SH-SY5Y (cell line): ENCODE measurements around the gene PAFAH1B1.

Experiments
- GATA2 ChIP-seq: IDR thresholded peaks from 2 replicates; pipeline ENCODE4 v1.6.1; 2011; ENCODE audit warnings: mild to moderate bottlenecking, low read depth, low read length
- GATA3 ChIP-seq: IDR thresholded peaks from 2 replicates; pipeline ENCODE4 v1.6.1; 2011; ENCODE audit warnings: low read depth, mild to moderate bottlenecking, low read length, moderate library complexity

Gene PAFAH1B1

GRCh38 chr17:2680961-2681360, 87.5 kb downstream of the PAFAH1B1 start:
- TF ChIP-seq GATA2 (no peak), GATA3 (no peak)

GRCh38 chr17:2681650-2682049, 88.2 kb downstream of the PAFAH1B1 start:
- TF ChIP-seq GATA2 (no peak), GATA3 (no peak)

- TF ChIP-seq GATA3: no peak
- TF ChIP-seq GATA2: no peak
These were observed 88.9 kb downstream of the PAFAH1B1 start for GRCh38 chr17:2682176-2682938.

DNA sequence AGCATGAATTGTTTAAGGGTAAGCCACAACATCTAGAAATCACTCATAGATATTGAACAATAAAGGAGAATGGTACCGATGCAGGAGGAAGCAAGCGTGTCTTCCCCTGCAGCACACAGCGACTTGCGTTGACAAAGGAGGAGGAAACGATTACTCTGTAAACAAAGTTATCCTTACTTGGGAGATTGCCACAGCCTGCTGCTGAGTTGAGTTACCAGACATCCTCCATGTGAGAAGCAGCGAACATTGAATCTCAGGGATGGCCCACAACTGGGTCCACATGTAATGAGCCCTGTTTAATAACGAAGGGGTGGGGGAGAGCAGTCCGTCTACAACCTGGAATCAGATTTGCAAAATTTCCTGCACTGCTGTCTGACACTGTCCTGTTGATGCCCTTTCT, 90.5 kb downstream of the PAFAH1B1 start:
- no peak for TF ChIP-seq GATA3
- TF ChIP-seq GATA2: no peak

- no peak for TF ChIP-seq GATA3
- TF ChIP-seq GATA2: no peak
These were observed 91.1 kb downstream of the PAFAH1B1 start for GRCh38 chr17:2684549-2684948.

DNA sequence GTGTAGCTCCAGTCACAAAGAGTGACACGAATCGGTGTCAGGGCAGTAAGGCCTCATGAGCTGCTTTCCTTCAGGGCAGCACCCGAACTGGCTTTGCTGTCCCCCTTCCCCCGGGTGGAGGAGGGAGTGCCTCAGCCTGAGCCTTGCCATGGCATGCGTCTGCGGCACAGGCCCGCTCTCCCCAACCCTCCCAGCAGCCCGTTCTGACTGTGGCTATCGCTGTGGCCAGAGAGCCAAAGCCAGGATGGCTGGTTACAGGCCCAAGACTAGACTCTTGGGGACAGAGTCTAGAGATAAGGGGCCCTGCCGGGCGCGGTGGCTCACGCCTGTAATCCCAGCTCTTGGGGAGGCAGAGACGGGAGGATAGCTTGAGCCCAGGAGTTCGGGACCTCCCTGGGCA, 92.2 kb downstream of the PAFAH1B1 start:
- TF ChIP-seq GATA2: no peak
- TF ChIP-seq GATA3: no peak

- TF ChIP-seq GATA2 (no peak), GATA3 (no peak)
These were observed 93.6 kb downstream of the PAFAH1B1 start for GRCh38 chr17:2687074-2687418.

- TF ChIP-seq GATA2 (no peak), GATA3 (no peak)
These were observed 95.2 kb downstream of the PAFAH1B1 start for GRCh38 chr17:2688351-2689342.

- TF ChIP-seq GATA3: no peak
- no peak for TF ChIP-seq GATA2
These were observed 96.1 kb downstream of the PAFAH1B1 start for GRCh38 chr17:2689411-2690164.

DNA sequence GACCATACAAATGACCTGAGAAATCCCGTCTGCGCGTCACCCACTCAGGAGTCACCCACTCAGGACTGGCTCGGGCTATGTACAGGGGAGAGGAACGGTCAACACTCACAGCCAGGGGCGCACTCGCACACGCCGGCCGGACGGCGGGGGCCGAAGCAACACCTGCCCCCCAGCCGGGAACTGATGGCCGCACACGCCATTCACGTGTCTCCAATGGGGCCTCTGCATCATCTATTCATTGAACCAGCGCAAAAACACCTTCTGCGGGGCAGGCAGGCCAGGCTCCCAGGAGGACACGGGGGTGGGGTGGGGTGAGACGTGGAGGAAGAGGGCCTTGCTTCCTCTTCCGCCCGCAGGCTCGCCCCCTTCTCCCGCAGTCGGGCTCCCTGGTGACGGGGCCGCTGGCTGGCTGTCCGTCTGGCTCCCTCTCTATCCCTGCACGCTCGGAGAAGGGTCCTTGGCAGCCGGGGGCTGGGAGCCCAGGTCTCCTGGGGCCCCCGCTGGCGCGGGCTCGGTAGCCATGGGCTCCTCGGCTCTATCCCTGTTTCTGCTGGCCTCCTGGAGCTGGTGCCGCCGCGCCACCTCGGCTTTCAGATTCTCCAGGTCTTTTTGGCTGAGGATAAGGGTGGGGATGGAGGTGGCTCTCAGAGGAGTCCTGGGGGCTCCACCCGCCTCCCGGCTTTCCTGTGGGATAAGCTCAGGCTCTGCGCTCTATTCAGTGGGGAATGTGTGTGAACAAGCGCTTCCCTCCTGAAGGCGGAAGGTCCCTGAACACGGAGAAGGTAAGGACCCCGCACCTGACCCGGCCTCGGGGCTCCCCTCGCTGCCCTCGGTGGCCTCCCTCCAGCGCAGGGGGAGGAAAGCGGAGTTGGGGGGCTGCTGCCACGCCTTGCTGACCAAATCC, 97.0 kb downstream of the PAFAH1B1 start:
- TF ChIP-seq GATA3 (no peak), GATA2 (no peak)

GRCh38 chr17:2691069-2691871, 97.8 kb downstream of the PAFAH1B1 start:
- TF ChIP-seq GATA3 (no peak), GATA2 (no peak)

GRCh38 chr17:2691965-2692780, 98.7 kb downstream of the PAFAH1B1 start:
- no peak for TF ChIP-seq GATA3
- no peak for TF ChIP-seq GATA2

DNA sequence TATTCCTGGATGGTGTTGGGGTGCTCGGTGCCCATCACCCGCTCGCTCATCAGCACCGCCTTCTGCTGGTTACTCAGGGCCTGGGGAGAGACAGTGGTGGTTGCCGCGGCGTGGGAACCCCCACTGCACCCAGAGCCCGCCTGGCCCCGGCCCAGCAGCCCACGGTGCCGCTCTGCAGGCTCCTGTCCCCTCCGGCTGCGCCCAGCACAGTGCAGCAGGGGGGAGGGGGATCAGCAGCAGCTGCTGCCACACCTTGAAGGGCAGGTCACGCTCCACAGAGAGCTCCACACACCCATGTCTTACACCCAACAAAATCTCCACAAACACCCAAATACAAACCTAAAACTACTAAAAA, 99.3 kb downstream of the PAFAH1B1 start:
- no peak for TF ChIP-seq GATA2
- no peak for TF ChIP-seq GATA3
